ENCODE data around the gene NPHP4.
"Not testable (repeated sequence)": the region's sequence is repeated elsewhere in the genome, so short reads cannot be mapped to it uniquely, and the experiment has no call there.

NPHP4 gene

DNA sequence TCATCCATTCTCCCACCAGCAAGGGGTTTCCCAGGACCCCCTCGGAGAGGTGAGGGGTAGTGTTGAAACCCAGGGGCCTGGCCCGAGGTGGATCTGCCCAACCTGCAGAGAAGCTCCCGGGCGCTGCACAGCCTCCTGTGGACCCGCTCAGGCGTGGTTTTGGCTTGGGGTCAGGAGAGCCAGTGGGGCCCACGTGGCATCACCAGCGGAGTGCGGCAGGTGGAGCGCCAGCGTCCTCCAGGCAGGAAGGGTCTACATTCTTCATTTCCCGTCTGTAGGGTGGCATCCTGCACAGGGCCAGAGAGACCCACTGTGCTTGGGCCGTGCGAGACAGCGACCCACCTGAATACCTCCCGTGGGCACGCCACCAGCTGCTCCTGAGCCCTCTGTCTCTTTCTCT, 135.2 kb downstream of the NPHP4 start:
- H3K4me3 ChIP-seq (ENCODE audit: low read depth, low read length): no peak overlapping the region
- DNase-seq (ENCODE audit: low read depth): no peak

DNA sequence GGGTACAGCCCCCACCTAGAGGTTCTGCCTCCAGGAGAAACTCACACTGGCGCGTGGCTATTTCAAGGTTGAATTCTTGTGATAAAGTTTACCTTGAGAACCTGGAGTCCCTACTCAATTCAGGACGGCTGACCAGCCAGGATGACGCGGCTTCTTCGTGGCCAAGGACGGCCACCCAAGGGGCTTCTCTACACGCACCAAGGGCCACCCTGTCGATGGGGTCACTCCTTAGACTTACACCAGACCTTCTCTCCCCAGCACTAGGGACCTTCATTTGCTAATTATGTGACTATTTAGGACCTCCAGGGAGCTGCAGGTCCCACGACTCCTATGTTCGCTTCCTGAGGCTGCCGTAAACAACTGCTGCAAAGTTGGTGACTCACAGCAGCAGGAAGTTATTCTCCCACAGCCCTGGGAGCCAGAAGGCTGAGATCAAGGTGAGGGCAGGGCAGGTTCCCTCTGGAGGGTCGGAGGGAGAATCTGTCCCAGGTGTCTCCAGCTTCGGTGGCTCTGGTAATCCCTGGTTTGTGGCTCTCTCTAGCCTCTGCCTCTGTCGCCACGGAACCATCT, 135.9 kb downstream of the NPHP4 start:
- no peak overlapping the region for H3K4me3 ChIP-seq (ENCODE audit: low read depth, low read length)
- DNase-seq (ENCODE audit: low read depth): no peak

DNA sequence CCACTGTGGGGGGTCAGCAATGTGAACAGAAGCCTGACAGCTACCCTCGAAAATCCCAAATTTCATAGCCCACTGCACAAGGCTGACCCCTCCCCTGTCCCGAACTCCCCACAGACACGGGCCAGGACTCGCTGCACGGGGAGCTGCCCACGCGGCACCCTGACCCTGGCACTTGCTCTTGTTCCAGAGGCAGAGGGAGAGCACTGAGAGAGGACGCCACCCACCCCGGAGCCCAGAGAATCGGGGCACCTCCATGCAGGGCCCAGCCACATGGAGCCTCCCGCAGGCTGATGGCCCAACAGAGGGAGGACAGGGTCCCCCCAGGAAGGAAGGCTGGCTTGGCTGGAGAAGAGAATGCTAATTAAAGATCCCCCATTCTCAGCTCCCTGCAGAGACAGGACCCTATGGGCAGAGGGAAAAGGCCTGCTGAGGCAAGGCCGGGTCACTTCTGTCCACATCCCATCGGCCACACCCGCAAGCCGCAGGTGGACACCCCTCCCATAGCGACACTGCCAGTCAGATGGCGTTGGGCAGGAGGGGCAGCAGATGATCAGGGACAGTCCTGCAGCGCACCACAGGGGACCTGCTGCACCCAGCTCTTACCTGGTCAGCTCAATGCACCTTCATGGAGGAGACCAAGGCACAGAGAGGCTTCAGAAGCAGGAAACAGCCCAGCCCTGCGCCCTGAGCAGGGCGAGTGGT, 136.9 kb downstream of the NPHP4 start:
- H3K4me3 ChIP-seq (ENCODE audit: low read depth, low read length): no peak overlapping the region
- DNase-seq (ENCODE audit: low read depth): no peak

DNA sequence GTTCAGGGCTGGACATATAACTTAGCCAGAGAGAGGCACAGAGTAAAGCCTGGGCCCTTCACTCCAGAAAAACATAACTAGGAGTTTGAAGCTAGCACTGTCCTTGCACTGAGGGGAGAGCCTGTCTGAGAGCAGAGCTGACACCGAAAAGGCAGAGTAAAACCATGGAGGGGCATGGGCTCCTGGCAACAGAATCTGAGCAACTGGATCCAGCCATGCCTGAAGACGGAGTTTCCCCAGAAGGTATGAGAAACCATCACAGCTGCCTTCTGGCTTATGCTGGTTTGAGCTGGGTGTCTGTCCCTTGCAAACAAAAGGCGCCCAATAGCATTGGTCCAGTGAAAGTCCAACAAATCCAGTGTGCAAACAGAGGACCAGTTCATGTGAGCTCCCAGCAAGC, 137.5 kb downstream of the NPHP4 start:
- H3K4me3 ChIP-seq (ENCODE audit: low read depth, low read length): no peak overlapping the region

DNA sequence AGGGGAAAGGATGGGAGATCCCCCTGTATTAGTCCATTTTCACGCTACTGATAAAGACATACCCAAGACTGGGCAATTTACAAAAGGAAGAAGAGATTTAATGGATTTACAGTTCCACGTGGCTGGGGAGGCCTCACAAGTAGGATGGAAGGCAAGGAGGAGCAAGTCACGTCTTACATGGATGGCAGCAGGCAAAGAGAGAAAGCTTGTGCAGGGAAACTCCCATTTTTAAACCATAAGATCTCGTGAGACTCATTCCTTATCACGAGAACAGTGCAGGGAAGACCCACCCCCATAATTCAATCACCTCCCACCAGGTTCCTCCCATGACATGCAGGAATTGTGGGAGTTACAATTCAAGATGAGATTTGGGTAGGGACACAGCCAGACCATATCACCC, 138.4 kb downstream of the NPHP4 start:
- not testable (repeated sequence) for DNase-seq (ENCODE audit: low read depth)

More for the DNA sequence above, 137.5 kb downstream of the NPHP4 start:
- no peak for DNase-seq (ENCODE audit: low read depth)

DNA sequence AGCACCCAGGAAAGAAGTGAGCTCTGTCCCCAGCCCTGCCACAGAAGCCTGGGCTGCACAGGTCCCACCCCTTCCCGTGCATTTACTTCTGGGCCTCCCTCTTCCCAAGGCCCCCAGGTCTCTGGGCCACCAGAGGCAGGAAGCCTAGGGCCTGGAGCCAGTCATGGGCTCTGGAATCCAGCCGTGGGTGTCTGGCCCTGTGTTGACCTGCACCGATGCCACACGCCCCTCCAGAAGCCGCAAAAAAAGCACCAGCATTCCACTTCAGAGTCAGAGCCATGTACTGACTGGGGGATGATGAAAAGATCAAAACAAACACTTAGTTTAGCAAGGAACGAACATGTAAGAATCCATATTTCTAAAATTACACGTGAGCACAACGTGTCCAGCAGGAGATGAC, 141.7 kb downstream of the NPHP4 start:
- H3K4me3 ChIP-seq (ENCODE audit: low read depth, low read length): no peak overlapping the region
- no peak for DNase-seq (ENCODE audit: low read depth)

More for the DNA sequence above, 138.4 kb downstream of the NPHP4 start:
- H3K4me3 ChIP-seq (ENCODE audit: low read depth, low read length): not testable (repeated sequence)

DNA sequence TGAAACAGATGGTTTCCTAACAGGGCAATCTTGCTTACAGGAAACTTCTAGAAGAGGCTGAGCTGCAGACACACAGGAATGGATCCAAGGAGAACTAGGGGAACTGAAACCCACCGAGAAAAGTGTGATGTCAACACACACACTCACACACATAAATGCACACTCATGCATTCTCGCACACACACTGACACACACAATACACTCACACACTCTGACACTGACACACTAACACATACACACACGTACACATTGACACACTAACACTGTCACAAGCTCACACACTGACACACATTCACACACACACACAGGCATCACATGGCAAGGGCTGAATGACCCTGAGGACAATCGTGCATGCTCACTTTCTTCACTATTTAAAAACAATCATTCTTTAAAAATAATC, 142.7 kb downstream of the NPHP4 start:
- no peak overlapping the region for H3K4me3 ChIP-seq (ENCODE audit: low read depth, low read length)
- DNase-seq (ENCODE audit: low read depth): no peak

DNA sequence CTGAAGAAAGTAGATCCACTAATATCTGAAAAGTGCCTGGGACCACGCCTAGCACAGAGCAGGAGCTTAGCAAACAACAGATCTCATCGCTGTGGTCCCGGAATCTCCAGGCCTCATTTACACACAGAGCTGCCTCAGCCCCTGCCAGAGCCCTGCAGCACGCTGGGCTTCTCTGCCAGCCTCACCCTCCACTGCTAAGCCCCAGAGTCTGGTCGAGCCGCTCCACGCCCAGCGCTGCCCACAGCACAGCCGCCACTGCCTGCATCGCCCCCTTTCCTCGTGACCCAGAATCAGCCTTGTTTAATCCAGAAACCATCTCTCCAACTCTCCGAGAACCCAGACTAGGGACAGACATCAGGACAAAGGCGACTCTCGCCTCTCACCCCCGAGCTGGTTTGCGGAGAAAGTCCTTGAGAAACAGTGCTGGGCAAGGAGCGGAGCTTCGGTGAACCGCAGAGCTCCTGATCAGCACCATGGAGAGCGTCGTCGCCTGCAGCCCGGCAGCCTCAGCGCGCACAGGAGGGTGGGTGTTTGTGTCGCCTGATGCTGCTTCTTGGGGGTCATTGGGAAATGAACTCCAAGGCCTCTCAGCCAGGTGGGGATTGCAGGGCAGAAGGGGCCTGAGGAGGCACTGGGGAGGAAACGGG, 145.1 kb downstream of the NPHP4 start:
- no peak for DNase-seq (ENCODE audit: low read depth)
- H3K4me3 ChIP-seq (ENCODE audit: low read depth, low read length): no peak overlapping the region

DNA sequence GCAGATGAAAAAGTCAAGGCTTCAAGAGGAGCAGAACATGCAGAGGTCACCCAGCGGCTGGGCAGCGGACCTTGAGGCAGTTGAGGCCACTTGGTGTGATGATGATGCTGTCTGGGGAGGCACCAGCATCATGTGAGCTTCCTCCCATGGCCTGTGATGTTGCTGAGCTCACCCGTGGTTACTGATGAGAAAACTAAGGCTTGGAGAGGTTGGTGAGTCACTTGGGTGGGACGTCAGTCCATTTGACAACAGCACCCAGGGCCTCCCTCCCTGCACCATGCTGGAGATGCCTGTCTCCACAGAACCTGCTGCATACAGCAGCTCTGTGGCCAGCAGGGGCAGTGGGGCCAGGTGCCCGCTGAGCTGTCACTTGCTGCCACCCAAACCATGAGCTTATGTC, 146.8 kb downstream of the NPHP4 start:
- DNase-seq (ENCODE audit: low read depth): no peak
- no peak overlapping the region for H3K4me3 ChIP-seq (ENCODE audit: low read depth, low read length)

DNA sequence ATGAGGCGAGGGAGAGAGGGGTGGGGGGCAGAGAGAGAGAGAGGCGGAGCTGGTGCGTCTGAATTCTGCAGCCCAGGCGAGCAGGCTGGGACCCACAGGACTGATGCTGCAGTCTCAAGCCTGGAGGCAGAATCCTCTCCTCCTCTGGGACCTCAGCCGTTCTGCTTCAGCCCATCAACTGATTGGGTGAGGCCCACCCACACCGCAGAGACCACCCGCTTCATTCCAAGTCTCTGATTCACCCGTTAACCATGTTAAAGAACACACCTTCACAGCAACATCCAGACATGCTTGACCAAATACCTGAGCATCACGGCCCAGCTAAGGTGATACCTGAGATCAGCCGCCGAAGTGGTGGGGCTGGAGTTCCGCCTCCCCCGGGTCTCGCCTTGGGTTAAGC, 147.8 kb downstream of the NPHP4 start:
- H3K4me3 ChIP-seq (ENCODE audit: low read depth, low read length): no peak overlapping the region
- DNase-seq (ENCODE audit: low read depth): no peak

DNA sequence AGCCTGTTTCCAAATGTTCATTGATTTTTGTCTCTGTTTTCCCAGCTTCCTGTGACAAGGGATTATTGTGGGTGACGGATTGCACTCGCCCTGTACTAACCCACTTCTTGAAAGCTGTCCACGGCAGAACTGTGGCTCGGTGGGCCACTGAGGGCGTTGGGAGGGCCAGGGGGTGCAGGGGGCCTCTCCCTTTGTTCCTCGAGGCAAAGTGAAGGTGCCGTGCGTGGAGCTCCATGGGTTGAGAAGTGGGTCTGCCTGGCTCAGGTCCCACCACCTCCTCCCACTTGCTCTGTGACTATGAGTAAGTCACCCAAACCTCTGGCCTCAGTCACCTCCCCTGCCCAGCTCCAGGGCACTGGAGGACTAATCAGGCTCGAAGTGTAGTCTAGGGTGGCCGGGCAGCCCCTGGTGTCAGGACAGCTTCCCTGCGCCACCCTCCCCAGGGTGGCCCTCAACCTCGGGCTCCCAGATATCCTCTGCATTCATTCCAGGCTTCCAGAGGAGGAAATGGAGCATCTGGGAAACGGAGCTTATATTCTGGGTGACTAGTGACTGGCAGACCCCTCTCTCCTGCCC, 148.6 kb downstream of the NPHP4 start:
- no peak for DNase-seq (ENCODE audit: low read depth)
- H3K4me3 ChIP-seq (ENCODE audit: low read depth, low read length): no peak overlapping the region

DNA sequence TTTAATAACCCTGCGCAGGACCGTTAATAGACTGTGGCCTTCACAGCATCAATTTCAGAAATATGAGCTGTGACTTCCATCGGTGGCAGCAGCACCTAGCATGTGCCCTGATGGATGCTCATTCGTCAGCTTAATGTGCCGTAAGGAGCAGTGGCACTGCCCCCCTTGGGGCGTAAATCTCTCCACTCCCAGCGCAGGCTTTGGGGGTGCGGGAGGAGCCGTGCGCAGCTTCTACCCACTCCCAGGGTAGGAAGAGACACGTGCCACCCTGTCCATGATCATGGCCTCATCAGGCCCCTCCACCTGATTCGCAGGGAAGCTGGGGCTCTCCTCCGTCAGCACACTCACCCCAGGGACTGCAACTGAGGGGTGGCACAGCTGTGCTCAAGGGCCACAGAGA, 149.5 kb downstream of the NPHP4 start:
- DNase-seq (ENCODE audit: low read depth): no peak

DNA sequence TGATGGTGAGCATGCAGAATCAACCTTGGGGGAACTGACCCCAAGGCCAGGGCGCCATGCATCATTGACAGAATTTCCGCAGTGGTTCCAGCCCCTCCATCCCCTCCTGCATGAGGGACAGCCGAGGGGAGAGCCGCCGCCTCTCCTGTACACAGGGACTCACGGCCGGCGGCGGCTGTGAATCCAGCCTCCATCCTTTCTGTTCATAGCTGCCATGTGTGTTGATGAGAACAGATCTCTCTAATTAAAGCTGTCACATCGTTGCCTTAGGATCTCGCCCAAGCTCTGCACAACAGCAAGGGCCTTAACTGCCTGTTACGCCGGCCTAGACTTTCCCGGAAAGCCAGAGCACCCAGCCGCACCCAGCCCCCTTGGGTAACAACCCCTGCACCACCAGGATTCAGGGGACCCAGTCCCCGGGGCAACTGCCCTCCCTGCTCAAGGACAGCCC, 151.6 kb downstream of the NPHP4 start:
- no peak overlapping the region for H3K4me3 ChIP-seq (ENCODE audit: low read depth, low read length)
- DNase-seq (ENCODE audit: low read depth): no peak

More for the DNA sequence above, 149.5 kb downstream of the NPHP4 start:
- H3K4me3 ChIP-seq (ENCODE audit: low read depth, low read length): no peak overlapping the region

DNA sequence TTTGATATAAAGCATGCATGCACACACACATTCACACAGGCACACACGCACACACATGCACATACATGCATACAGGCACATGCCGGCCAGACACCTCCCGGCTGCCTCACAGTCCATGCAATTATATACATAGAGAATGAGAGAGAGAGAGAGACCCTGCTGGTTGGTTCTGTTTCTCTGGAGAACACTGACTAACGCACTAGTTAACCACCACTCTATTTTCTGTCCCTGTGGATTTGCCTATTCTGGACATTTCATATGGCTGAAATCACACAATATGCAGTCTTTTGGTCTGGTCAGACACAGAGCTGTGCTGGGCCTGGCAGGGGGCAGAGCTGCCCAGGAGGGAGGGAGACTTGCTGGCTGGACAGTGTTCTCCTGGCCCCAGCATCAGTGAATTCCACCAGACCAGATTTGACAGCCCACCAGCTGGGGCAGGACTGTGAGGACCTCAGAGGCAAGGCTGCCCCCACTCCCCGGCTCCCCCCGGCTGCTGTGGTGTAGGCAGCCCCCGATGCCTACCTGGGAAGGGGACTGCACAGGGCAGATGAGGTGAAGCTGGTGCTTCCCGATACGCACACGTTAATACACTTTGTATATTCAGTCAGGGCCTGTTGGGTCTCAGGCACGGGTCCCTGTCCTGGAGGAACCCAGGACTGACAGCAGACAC, 152.2 kb downstream of the NPHP4 start:
- DNase-seq (ENCODE audit: low read depth): no peak

DNA sequence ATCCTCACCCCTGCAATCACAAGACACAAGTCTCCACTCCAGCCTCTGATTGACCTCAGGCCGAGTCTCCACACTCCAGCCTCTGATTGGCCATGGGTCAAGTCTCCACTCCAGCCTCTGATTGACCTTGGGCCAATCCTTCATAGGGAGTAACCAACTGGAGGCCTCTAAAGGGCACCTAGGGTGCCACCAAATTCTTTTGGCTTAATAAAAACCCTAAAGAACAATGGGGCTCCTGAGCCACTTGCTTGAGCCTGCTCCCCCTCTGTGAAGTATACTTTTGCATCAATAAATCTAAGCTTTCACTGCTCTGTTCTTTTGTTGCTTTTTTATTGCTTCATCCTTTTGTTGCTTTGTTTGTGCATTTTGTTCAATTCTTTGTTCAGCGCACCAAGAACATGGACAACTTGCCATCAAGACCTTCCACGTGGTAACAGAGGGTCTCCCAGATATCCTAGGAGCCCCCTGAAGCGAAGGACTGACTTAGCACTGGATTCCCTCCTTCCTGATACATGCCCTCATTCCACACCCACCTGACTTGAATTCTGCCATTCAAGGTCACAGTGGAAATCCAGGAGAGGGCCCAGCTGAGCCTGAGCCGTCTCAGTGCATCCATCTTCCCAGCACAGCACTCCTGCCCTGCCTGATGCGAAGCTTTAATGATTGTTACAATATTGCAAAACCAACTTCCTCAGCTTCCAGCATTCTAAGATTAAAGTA, 152.9 kb downstream of the NPHP4 start:
- DNase-seq (ENCODE audit: low read depth): no peak
- H3K4me3 ChIP-seq (ENCODE audit: low read depth, low read length): no peak overlapping the region

More for the DNA sequence above, 152.2 kb downstream of the NPHP4 start:
- H3K4me3 ChIP-seq (ENCODE audit: low read depth, low read length): no peak overlapping the region

DNA sequence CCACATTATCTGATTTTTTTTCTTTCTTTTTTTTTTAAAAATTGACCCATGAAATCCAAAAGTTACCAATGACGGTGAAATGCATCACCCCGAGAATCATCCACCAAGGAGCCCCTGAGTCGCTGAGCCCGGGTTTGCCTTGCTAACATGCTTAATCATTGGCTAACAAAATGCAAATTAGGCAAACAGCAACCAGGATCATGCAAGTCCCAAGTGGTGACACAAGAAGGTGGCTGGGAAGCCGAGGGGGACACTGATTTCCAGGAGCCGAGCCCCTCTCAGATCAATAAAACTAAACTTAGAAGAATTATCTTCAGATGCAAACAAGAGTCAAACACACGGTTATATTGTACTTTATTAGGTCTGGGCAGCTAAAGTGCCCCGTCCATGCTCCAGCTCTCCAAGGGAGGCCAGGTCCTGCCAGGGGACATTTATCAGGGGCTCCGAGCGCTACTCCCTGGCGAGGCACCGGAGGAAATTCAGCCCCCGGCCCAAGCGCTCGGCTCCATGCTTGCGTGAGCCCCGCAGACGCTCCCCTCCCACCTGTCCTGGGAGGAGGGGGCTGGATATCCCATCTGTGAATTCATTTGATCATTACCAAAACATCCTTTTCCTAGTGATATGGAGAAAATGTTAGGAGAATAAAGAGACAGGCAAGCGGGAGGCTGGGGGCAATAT, 154.1 kb downstream of the NPHP4 start:
- H3K4me3 ChIP-seq (ENCODE audit: low read depth, low read length): no peak overlapping the region
- no peak for DNase-seq (ENCODE audit: low read depth)

DNA sequence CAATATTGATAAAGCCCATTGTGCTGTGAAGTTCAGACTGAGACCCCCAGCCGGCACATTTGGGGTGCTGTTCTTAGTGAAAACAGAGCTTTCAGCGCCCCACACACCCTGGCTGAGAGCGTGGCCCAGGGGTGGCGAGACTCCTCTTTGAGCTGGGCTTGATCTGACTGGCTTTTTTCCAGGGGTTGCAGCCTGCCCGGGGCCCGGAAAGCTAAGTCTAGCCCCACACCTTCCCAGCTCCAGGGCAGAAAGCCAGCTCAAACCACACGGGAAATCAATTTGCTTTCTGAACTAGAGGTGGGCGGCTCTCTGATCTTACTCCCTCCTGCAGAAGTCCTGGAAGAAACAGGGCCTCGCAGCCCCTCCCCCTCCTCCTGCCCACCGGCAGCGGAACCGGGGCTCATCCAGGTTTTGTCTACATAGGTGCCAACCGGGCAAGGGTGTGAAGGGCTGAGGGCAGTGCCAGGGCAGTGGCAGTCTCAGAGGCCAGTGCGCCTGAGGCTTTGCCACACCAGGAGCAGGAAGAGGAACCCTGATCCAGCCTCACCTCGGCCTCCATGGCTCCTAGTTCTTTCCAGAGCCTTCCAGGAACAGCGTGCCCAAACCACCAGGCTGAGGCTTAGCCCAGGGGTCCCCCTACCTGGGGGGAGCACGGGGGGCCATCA, 155.3 kb downstream of the NPHP4 start:
- DNase-seq (ENCODE audit: low read depth): no peak

DNA sequence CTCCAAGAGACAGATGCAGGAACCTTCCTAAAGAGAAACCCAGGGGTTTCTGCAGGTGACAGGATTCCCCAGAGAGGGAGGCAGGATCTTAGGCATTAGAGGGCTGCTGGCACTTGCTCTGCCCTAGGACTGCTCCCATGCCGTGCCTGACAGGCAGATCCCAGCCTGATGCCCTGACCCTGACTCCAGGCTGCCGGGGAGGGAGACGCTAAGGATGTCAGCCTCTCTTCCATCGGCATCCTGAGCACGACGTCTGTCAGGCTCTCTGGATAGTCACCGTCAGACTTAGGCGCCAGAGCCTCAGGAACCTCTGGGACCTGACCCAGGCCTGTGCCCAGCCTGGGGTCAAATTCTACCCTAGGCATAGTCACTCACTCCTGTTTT, 157.1 kb downstream of the NPHP4 start:
- no peak for DNase-seq (ENCODE audit: low read depth)
- no peak overlapping the region for H3K4me3 ChIP-seq (ENCODE audit: low read depth, low read length)

More for the DNA sequence above, 155.3 kb downstream of the NPHP4 start:
- H3K4me3 ChIP-seq (ENCODE audit: low read depth, low read length): no peak overlapping the region
